RCC 7860 (cell line): Measurements from ENCODE around the gene MRGPRX4.

ENCODE experiments used
- DNase-seq: peaks from one replicate; pipeline ENCODE4 v3.0.0-alpha.2; 2015; ENCODE audit warnings: low spot score
- FAIRE-seq: peaks from 2 replicates; lab custom pipeline; 2012; peaks lifted over from hg19 to GRCh38; lab: Jason Lieb, UNC

MRGPRX4 gene

DNA sequence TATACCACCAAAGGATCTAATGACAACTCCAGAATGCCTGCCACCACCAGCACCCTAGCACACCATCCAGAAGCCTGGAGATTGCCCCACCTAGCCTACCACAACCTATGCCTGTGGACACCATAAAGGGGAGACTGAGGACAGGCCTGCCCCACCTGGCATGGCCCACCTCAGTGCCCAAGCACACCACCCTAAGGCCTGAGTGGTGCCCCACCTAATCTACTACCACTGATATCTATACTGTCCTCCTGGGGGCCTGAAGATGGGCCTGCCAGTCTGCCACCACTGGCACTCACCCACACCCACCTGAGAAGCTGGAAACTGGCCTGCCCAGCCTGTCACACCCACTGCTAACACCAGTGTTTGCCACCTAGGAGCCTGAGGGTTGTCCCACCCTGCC is 32.1 kb downstream of the MRGPRX4 start:
- FAIRE-seq: no peak
- DNase-seq: no peak

- no peak for FAIRE-seq
- DNase-seq: no peak
Measured at GRCh38 chr11:18209058-18209457, 36.4 kb downstream of the MRGPRX4 start.

DNA sequence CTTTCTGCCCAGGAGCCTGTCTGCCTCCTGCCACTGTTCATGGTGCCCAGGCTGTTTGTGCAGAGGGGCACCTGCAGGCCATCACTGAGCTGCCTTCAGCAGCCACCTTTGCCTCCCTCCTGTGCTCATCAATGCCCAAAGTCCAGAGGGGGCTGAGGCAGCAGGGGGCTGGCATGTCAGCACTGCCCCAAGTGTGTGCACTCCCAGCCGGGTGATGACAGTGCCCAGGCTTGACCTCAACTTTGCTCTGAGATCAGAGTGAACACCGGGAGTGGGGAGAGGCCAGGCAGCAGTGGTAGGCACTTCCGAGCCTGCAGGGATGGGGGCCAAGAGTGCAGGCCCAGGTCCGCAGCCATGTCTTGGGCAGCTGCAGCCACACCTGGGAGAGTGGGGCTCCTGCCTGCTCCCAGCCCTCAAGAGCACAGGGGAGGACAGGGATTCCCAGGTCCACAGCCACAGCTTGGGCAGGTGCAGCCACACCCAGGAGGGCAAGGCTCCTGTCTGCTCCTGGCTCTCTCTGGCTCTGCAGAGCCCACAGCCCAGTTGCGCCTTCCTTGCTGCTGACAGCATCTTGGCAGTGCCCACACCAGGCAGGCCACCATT is 48.7 kb downstream of the MRGPRX4 start:
- DNase-seq: no peak
- FAIRE-seq: no peak

- no peak for DNase-seq
- no peak for FAIRE-seq
Measured at GRCh38 chr11:18222814-18223421, 50.3 kb downstream of the MRGPRX4 start.
